Measurements from ENCODE around the gene UQCC3.

Gene UQCC3

GRCh38 chr11:62706850-62707247 is 35.4 kb downstream of the UQCC3 start:
- no peak for DNase-seq (ENCODE audit: low read depth)

GRCh38 chr11:62707277-62707861 is 35.9 kb downstream of the UQCC3 start, which contains the start of the genes BSCL2 and GNG3:
BSCL2 (minus strand) TSS chr11:62707424; CDS start chr11:62707195, 229 bp downstream.
GNG3 (plus strand) TSS chr11:62707676; CDS start chr11:62708296, 620 bp downstream.
- Histone ChIP-seq H3K4me3 (ENCODE audit: low read length) (peak within 1 kb of the TSS; percentile 84), H3K4me1 (ENCODE audit: control insufficient read depth, insufficient read depth, low read length) (peaks cover 42% of the 10 kb centered on the region), H3K36me3 (ENCODE audit: control insufficient read depth, insufficient read depth, low read length, severe bottlenecking) (peaks cover 29% of the 10 kb centered on the region), H3K9ac (ENCODE audit: low read length) (peak within 1 kb of the TSS; percentile 98), H3K9me3 (ENCODE audit: control insufficient read depth, low read length) (no peaks in the 10 kb centered on the region), H3K27me3 (replicated peaks; ENCODE audit: control insufficient read depth, insufficient read depth, low read length) (no peaks in the 10 kb centered on the region)
- DNase-seq (ENCODE audit: low read depth) = no peak

More at GRCh38 chr11:62706850-62707247, 35.4 kb downstream of the UQCC3 start:
- Histone ChIP-seq H3K9ac (ENCODE audit: low read length) (peak overlapping the region; percentile 83), H3K27me3 (replicated peaks; ENCODE audit: control insufficient read depth, insufficient read depth, low read length) (no peaks in the 10 kb centered on the region), H3K4me1 (ENCODE audit: control insufficient read depth, insufficient read depth, low read length) (peaks cover 44% of the 10 kb centered on the region), H3K9me3 (ENCODE audit: control insufficient read depth, low read length) (no peaks in the 10 kb centered on the region), H3K36me3 (ENCODE audit: control insufficient read depth, insufficient read depth, low read length, severe bottlenecking) (peaks cover 28% of the 10 kb centered on the region), H3K4me3 (ENCODE audit: low read length) (peak overlapping the region; percentile 84)

GRCh38 chr11:62708392-62708791 is 36.9 kb downstream of the UQCC3 start:
- Histone ChIP-seq H3K9me3 (ENCODE audit: control insufficient read depth, low read length) (no peaks in the 10 kb centered on the region), H3K27me3 (replicated peaks; ENCODE audit: control insufficient read depth, insufficient read depth, low read length) (no peaks in the 10 kb centered on the region), H3K9ac (ENCODE audit: low read length) (peak overlapping the region; percentile 98), H3K36me3 (ENCODE audit: control insufficient read depth, insufficient read depth, low read length, severe bottlenecking) (peaks cover 38% of the 10 kb centered on the region), H3K4me1 (ENCODE audit: control insufficient read depth, insufficient read depth, low read length) (peaks cover 49% of the 10 kb centered on the region), H3K4me3 (ENCODE audit: low read length) (peak overlapping the region; percentile 79)
- no peak for DNase-seq (ENCODE audit: low read depth)

- Histone ChIP-seq H3K4me3 (ENCODE audit: low read length) (peak overlapping the region; percentile 79), H3K27me3 (replicated peaks; ENCODE audit: control insufficient read depth, insufficient read depth, low read length) (no peaks in the 10 kb centered on the region), H3K36me3 (ENCODE audit: control insufficient read depth, insufficient read depth, low read length, severe bottlenecking) (peaks cover 40% of the 10 kb centered on the region), H3K9ac (ENCODE audit: low read length) (peak overlapping the region; percentile 98), H3K9me3 (ENCODE audit: control insufficient read depth, low read length) (no peaks in the 10 kb centered on the region), H3K4me1 (ENCODE audit: control insufficient read depth, insufficient read depth, low read length) (peaks cover 53% of the 10 kb centered on the region)
- no peak for DNase-seq (ENCODE audit: low read depth)
These were observed 37.3 kb downstream of the UQCC3 start for GRCh38 chr11:62708793-62709192.

- peak; percentile 96 for DNase-seq (ENCODE audit: low read depth)
- Histone ChIP-seq H3K9ac (ENCODE audit: low read length) (peak overlapping the region; percentile 98), H3K27me3 (replicated peaks; ENCODE audit: control insufficient read depth, insufficient read depth, low read length) (no peaks in the 10 kb centered on the region), H3K9me3 (ENCODE audit: control insufficient read depth, low read length) (no peaks in the 10 kb centered on the region), H3K4me1 (ENCODE audit: control insufficient read depth, insufficient read depth, low read length) (peaks cover 58% of the 10 kb centered on the region), H3K4me3 (ENCODE audit: low read length) (peak overlapping the region; percentile 79), H3K36me3 (ENCODE audit: control insufficient read depth, insufficient read depth, low read length, severe bottlenecking) (peaks cover 44% of the 10 kb centered on the region)
These were observed 38.0 kb downstream of the UQCC3 start for GRCh38 chr11:62709247-62710000.

- Histone ChIP-seq H3K27me3 (replicated peaks; ENCODE audit: control insufficient read depth, insufficient read depth, low read length) (no peaks in the 10 kb centered on the region), H3K9ac (ENCODE audit: low read length) (peak overlapping the region; percentile 98), H3K4me1 (ENCODE audit: control insufficient read depth, insufficient read depth, low read length) (peaks cover 58% of the 10 kb centered on the region), H3K9me3 (ENCODE audit: control insufficient read depth, low read length) (no peaks in the 10 kb centered on the region), H3K36me3 (ENCODE audit: control insufficient read depth, insufficient read depth, low read length, severe bottlenecking) (peaks cover 46% of the 10 kb centered on the region), H3K4me3 (ENCODE audit: low read length) (peak overlapping the region; percentile 79)
- DNase-seq (ENCODE audit: low read depth) = peak; percentile 39
These were observed 38.5 kb downstream of the UQCC3 start for GRCh38 chr11:62710001-62710345.

- peaks cover 47% of the 10 kb centered on the region for H3K4me1 ChIP-seq (ENCODE audit: control insufficient read depth, insufficient read depth, low read length)
- H3K9ac ChIP-seq (ENCODE audit: low read length) = peak overlapping the region; percentile 14
- H3K4me3 ChIP-seq (ENCODE audit: low read length) = no peak overlapping the region
- no peaks in the 10 kb centered on the region for H3K27me3 ChIP-seq (replicated peaks; ENCODE audit: control insufficient read depth, insufficient read depth, low read length)
- no peak for DNase-seq (ENCODE audit: low read depth)
- peaks cover 67% of the 10 kb centered on the region for H3K36me3 ChIP-seq (ENCODE audit: control insufficient read depth, insufficient read depth, low read length, severe bottlenecking)
- no peaks in the 10 kb centered on the region for H3K9me3 ChIP-seq (ENCODE audit: control insufficient read depth, low read length)
These were observed 40.9 kb downstream of the UQCC3 start for GRCh38 chr11:62712276-62712812.

- no peaks in the 10 kb centered on the region for H3K27me3 ChIP-seq (replicated peaks; ENCODE audit: control insufficient read depth, insufficient read depth, low read length)
- DNase-seq (ENCODE audit: low read depth) = no peak
- H3K9ac ChIP-seq (ENCODE audit: low read length) = peak overlapping the region; percentile 14
- H3K36me3 ChIP-seq (ENCODE audit: control insufficient read depth, insufficient read depth, low read length, severe bottlenecking) = peaks cover 72% of the 10 kb centered on the region
- no peaks in the 10 kb centered on the region for H3K9me3 ChIP-seq (ENCODE audit: control insufficient read depth, low read length)
- H3K4me3 ChIP-seq (ENCODE audit: low read length) = no peak overlapping the region
- peaks cover 47% of the 10 kb centered on the region for H3K4me1 ChIP-seq (ENCODE audit: control insufficient read depth, insufficient read depth, low read length)
These were observed 41.4 kb downstream of the UQCC3 start for GRCh38 chr11:62712861-62713260.

GRCh38 chr11:62713343-62713742 is 41.9 kb downstream of the UQCC3 start:
- Histone ChIP-seq H3K4me3 (ENCODE audit: low read length) (no peak overlapping the region), H3K9me3 (ENCODE audit: control insufficient read depth, low read length) (no peaks in the 10 kb centered on the region), H3K36me3 (ENCODE audit: control insufficient read depth, insufficient read depth, low read length, severe bottlenecking) (peaks cover 77% of the 10 kb centered on the region), H3K27me3 (replicated peaks; ENCODE audit: control insufficient read depth, insufficient read depth, low read length) (no peaks in the 10 kb centered on the region), H3K4me1 (ENCODE audit: control insufficient read depth, insufficient read depth, low read length) (peaks cover 47% of the 10 kb centered on the region), H3K9ac (ENCODE audit: low read length) (peak overlapping the region; percentile 14)
- DNase-seq (ENCODE audit: low read depth) = no peak

- no peaks in the 10 kb centered on the region for H3K27me3 ChIP-seq (replicated peaks; ENCODE audit: control insufficient read depth, insufficient read depth, low read length)
- H3K36me3 ChIP-seq (ENCODE audit: control insufficient read depth, insufficient read depth, low read length, severe bottlenecking) = peaks cover 94% of the 10 kb centered on the region
- no peak overlapping the region for H3K4me3 ChIP-seq (ENCODE audit: low read length)
- peaks cover 43% of the 10 kb centered on the region for H3K4me1 ChIP-seq (ENCODE audit: control insufficient read depth, insufficient read depth, low read length)
- H3K9ac ChIP-seq (ENCODE audit: low read length) = peak overlapping the region; percentile 21
- DNase-seq (ENCODE audit: low read depth) = no peak
- H3K9me3 ChIP-seq (ENCODE audit: control insufficient read depth, low read length) = no peaks in the 10 kb centered on the region
These were observed 44.0 kb downstream of the UQCC3 start for GRCh38 chr11:62715150-62716130.

Measured in adipocyte (in vitro differentiated cells).